GM04504 (cell line): ENCODE results near the gene NOP56.
"Not testable (repeated sequence)": the region's sequence is repeated elsewhere in the genome, so short reads cannot be mapped to it uniquely, and the experiment has no call there.

Source experiments
- DNase-seq: peaks from one replicate; pipeline ENCODE4 v3.0.0-alpha.2; 2012; ENCODE audit warnings: low read depth

Gene NOP56

GRCh38 chr20:2640899-2641298 is 11.5 kb upstream of the NOP56 start:
- no peak for DNase-seq

GRCh38 chr20:2643708-2644107 is 8.7 kb upstream of the NOP56 start:
- DNase-seq: no peak

GRCh38 chr20:2652724-2653555 is 508 bp downstream of the NOP56 start:
- DNase-seq: no peak

DNA sequence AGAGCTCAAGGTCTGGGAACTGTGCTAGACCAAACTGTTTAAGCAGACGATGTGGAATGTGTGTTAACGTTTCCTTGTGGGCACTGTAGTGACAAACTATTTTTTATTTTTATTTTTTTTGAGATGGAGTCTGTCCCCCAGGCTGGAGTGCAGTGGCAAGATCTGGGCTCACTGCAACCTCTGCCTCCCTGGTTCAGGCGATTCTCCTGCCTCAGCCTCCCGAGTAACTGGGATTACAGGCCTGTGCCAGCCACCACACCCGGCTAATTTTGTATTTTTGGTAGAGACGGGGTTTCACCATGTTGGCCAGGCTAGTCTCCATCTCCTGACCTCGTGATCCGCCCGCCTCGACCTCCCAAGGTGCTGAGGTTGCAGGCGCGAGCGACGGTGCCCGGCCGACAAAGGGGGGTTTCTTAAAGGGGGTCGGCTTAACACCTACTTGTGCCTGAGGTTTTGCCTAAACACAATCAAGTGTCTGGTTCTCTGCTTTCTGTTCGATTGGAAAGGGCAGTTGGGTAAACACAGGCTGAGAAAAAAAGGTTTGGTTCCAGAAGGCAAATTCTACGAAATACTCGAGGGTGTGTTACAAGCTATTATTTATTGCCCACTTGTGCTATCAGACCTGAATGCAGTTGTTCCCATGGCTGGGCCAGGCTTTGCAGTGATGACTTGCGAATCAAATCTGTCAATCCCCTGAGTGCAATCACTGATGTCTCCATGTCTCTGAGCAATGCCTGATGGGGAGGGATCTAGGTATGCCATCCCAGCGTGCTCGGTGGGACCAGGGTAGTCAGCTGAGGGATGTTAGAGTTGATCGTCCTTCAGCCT is 1.3 kb downstream of the NOP56 start:
- no peak for DNase-seq

GRCh38 chr20:2654384-2654822 is 2.0 kb downstream of the NOP56 start:
- DNase-seq: no peak

DNA sequence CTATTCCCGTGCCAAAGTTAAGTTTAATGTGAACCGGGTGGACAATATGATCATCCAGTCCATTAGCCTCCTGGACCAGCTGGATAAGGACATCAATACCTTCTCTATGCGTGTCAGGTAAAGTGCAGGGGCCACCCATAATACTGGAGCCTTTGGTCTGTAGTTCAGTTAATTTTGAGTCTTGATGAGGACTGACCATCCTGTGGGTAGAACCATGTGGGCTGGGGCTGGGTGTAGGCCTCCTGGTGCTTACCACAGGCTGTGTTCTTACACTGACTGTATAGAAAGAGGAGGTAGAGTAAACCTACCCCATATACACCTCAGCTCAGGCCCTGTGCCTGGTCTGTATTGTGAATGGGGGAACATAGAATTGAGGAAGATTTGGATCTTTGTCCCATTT is 2.4 kb downstream of the NOP56 start:
- no peak for DNase-seq

DNA sequence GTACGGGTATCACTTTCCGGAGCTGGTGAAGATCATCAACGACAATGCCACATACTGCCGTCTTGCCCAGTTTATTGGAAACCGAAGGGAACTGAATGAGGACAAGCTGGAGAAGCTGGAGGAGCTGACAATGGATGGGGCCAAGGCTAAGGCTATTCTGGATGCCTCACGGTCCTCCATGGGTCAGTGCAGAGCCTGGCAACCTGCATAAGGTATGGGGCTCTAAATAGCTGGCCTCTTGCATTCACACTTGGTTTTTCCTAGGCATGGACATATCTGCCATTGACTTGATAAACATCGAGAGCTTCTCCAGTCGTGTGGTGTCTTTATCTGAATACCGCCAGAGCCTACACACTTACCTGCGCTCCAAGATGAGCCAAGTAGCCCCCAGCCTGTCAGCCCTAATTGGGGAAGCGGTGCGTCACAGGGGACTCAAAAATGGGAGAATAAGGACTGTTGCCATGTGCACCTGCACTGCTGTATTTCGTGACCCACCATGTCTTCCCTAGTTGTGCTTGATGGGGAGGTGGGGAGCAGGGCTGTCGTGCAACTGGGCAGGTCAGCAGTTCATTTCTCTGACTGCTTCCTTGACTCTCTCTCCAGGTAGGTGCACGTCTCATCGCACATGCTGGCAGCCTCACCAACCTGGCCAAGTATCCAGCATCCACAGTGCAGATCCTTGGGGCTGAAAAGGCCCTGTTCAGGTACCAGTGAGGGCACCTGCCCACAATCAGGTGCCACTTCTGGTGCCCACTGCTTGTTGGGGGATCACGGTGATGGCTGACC is 3.1 kb downstream of the NOP56 start:
- DNase-seq: no peak

DNA sequence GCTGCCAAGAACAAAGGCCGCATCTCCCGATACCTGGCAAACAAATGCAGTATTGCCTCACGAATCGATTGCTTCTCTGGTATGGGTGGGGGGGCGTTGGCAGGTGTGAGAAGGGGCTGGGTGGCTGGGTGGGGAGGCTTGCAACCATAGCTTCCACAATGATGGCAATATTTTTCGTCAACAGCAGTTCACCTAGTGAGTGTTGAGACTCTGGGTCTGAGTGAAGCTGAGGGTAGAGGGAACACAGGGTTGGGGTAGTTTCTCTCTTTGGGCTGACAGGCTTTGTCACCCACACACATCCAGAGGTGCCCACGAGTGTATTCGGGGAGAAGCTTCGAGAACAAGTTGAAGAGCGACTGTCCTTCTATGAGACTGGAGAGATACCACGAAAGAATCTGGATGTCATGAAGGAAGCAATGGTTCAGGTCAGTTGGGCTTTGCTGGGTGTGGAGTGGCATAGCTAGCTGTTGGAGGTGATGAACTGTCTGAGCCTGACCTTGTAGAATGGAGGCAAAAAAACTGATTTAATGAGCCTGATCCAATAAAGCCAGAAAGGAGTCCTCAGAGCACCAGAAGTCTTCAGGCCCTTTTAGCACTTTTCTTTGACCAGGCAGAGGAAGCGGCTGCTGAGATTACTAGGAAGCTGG is 4.2 kb downstream of the NOP56 start:
- no peak for DNase-seq

DNA sequence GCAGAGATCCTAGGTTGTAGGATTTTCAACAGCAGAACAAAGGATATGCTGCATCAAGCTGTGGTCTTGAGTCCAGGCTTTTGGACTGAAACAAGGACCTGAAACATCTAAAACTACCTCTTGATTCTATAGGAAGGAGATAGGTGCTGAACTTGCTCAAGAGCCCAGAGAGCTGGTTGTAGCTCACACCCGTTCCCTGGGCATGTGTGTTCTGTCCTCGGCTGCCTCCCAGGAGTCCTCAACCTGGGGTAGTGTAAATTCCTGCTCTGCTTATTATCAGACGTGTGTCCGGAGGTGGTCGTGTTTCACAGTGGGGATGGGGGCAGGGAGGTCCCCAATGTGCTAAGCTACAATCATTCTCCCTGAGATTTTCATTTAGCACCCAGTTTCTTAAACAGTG is 4.8 kb downstream of the NOP56 start:
- no peak for DNase-seq

DNA sequence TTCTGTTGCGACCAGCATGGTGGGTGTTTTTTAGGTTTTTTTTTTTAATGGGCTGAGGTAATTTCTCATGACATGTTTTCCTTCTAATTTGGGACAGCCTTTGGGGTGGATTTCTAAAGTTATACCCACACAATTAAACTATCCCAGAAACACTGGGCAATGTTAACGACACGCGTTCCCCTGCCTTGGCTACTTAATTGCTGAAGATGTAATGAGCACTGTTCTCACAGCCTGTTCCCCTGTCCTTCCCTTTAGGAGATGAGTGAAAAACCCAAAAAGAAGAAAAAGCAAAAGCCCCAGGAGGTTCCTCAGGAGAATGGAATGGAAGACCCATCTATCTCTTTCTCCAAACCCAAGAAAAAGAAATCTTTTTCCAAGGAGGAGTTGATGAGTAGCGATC is 5.2 kb downstream of the NOP56 start:
- no peak for DNase-seq

DNA sequence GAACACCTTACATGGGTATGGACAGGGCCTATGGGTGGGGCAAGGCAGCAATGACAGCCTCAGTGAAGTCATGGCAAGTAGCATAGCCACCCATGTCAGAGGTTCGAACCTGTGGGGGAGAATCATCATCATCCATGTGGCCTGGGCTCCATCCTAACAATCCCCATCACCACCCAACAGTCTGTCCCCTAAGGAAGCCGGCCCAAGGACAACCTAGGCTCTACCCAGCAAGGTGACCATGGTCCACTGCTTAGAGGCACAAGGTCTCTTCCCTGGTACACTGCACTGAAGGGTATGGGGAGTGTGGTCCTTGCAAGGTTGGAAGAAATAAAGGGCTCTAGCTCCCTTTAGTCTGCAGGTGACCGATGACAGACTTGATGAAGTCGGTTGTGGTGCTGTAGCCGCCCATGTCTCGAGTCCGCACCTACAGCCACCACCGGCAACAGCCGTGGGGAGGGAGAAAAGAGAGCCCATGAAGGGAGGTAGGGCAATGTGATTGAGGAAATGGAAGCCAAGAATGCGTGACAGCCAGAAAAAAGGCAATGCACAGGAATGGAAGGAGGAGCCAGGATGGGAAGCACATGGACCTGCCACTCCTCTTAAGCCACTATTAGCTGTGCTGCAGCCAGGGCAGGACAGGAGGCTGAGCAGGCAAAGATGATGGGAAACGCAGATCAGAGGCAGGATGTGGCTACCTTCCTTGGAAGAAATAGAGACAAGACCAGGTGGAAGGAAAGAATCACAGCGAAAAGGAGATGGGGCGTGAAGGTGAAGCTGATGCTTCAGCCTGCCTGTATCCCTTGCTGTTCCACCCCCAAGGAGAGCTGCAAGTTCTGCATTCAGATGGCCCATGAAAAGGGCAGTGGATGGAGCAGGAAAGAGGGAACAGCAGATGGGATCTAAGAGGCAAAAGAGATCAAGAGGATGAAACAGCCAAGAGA is 6.3 kb downstream of the NOP56 start:
- DNase-seq: no peak

GRCh38 chr20:2659547-2659946 is 7.1 kb downstream of the NOP56 start:
- no peak for DNase-seq

GRCh38 chr20:2663364-2663886 is 11.0 kb downstream of the NOP56 start:
- no peak for DNase-seq

- DNase-seq: peak; percentile 79
These were observed 11.7 kb downstream of the NOP56 start, which contains the start of gene IDH3B for GRCh38 chr20:2663887-2664719. IDH3B (minus strand) TSS chr20:2664216; CDS start chr20:2664188, 28 bp downstream.

- DNase-seq: no peak
These were observed 19.5 kb downstream of the NOP56 start for GRCh38 chr20:2671977-2672376.

DNA sequence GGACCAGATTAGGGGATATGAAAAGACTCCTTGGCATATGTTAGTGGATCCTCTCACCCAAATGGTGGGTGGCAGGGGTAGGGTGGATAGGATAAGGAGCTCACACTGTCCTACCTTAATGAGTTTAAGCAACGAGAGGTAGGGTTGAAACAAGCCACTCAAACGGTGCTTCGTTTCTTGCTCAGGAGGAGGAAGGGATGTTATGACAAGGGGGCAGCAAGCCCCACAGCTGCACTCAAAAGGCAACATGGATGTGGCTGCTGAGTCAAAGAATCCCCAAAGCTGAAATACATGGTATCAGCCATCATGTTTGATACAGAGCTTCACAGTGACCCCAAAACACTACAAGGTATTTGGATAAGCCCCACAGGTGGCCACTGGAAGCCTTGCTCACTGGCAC is 20.0 kb downstream of the NOP56 start:
- DNase-seq: no peak

DNA sequence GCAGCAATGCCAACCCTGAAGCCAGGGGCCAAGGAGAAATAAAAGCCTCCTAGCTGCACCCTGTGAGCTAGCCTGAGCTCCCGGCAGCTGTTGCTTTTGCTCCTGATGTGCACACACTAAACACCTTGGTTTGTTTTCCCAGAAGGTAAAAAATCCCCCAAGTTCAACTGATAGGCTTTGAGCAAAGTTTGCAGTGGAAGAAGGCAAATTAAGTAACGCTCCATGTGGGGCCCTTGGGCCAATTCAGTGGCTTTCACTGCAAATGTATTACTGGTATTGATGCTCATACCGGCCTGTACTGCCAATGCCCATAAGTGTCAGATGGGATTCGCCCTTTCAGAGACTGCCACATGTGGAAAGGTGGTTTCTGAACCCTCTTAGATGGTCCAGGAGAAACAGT is 21.0 kb downstream of the NOP56 start:
- DNase-seq: no peak

GRCh38 chr20:2680046-2680445 is 27.6 kb downstream of the NOP56 start:
- no peak for DNase-seq

DNA sequence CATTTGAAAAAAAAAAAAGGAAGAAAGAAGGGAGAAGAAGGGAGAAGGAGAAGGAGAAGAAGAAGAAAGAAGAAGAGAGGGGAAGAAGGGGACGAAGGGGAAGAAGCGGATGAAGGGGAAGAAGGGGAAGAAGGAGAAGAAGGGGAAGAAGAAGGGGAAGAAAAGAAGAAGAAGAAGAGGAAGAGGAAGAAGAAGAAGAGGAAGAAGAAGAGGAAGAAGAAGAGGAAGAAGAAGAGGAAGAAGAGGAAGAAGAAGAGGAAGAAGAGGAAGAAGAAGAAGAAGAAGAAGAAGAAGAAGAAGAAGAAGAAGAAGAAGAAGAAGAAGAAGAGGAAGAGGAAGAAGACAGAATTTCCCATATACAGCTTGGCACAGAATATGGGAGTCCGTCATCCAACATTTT is 29.6 kb downstream of the NOP56 start:
- DNase-seq: not testable (repeated sequence)
